Right cardiac atrium (tissue), 5 donors: ENCODE results near the gene SCYL1. TPM values are rescaled to one million over a fixed set of nuclear protein-coding genes. Genes with fewer than 3 reads are reported as not detected.
A peak's percentile ranks its signal among the peaks of the same experiment; 100 is the strongest.

Experiments used
- ATAC-seq, 2 donors: fragments of 200-7000 bp; cut with Tn5 transposase; one replicate each; pipeline versions ENCODE4 v1.8.0 to v1.9.1; 2020; ENCODE audit warnings: moderate library complexity in 2 of 2, mild to moderate bottlenecking in 1 of 2
- DNase-seq, 3 donors: peaks; one replicate each; pipeline ENCODE4 v3.0.0-alpha.2; 2020
- H3K27ac ChIP-seq: one replicate; pipeline ENCODE4 v1.5.1; 2013; ENCODE audit warnings: mild to moderate bottlenecking, low read length, control low read depth, moderate library complexity
- H3K27me3 ChIP-seq: one replicate; pipeline ENCODE4 v1.6.1; 2013; ENCODE audit not compliant: control insufficient read depth, insufficient read depth
- H3K4me1 ChIP-seq: one replicate; pipeline ENCODE4 v1.6.1; 2013; ENCODE audit warnings: low read length; ENCODE audit not compliant: control insufficient read depth, insufficient read depth
- H3K4me3 ChIP-seq: one replicate; pipeline ENCODE4 v1.5.1; 2013; ENCODE audit warnings: low read length, control low read depth
- H3K9me3 ChIP-seq: one replicate; pipeline ENCODE4 v1.6.1; 2013; ENCODE audit warnings: low read length; ENCODE audit not compliant: control insufficient read depth
- WGBS: extraction: QIAGEN DNeasy Blood & Tissue Kit; methylation state at CpG from one replicate; pipeline ENCODE4 v1.1.7; 2013; 5-methylcytosine and 5-hydroxymethylcytosine counted together
- intact Hi-C, 4 donors: fragments of 100-400 bp; cut with DNase I; formaldehyde crosslinking; loops; one replicate each; pipeline versions ENCODE4 v1.11.0 to v1.14.0; 2022 to 2023
- polyA plus RNA-seq: library from polyadenylated mRNA; stranded (reverse); fragments of 200-250 nt; gene quantifications from one replicate; pipeline ENCODE4 v1.2.3, GENCODE V29; 2013
- total RNA-seq, 4 donors: library from RNA; stranded (reverse); fragmentation: NEBNext Ultra II Directional; extraction: Animal tissue kit (Norgen Biotek cat#: 25700); gene quantifications; one replicate each; pipeline ENCODE4 v1.2.1, GENCODE V29; 2021
- donor health status: healthy with polysubstance abuse.
- donor health status: DM: no; HTN: yes; CAD: no.
- donor health status: DM: no; HTN: no; CAD: no.
- donor health status: DM: no; HTN: yes; CAD: no; lungs with severe emphysema.
- donor health status: DM: yes; HTN: yes; CAD: no.

Gene SCYL1
- total and polyA plus RNA-seq, 5 donors, result 56.6 to 65.2 (median 61.9) TPM

- intact Hi-C loops, result loop anchor here in 2 of 4 donors (10.0 kb wide), 1 partner anchor 57 kb away; no protein-coding TSS in a partner anchor
- Histone ChIP-seq H3K27me3 (no peaks in the 10 kb centered on the region), H3K9me3 (no peaks in the 10 kb centered on the region), H3K4me3 (no peak overlapping the region), H3K27ac (no peak overlapping the region), H3K4me1 (no peaks in the 10 kb centered on the region)
- ATAC-seq (no peak), DNase-seq (peak in 2 of 3 donors; percentile 47 to 67)
- WGBS, result 81% methylated on average over 52 of the region's 52 CpGs
Observed at GRCh38 chr11:65547446-65548125, 22.7 kb downstream of the SCYL1 start.

DNA sequence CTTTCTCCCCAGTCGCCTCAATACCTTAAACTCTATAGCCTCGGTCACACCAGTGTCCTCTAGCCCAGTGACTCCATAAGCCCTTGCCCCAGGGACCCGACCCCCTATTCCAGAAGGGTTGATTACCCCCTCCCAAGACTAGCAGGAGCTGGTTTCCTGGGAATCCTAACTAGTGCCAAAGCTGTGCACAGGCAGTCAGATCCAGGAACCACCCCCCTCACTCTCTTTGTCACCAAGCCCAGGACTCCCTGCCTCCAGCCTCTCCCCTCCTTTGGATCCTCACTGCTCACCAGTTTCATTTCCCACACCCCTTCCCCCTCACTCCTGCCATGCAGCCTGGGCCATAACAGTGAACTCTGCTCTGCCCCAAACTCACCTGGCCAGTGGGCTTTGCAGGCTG is 23.5 kb downstream of the SCYL1 start:
- DNase-seq (peak in 1 of 3 donors; percentile 26), ATAC-seq (no peak)
- Histone ChIP-seq H3K4me1 (no peaks in the 10 kb centered on the region), H3K27me3 (no peaks in the 10 kb centered on the region), H3K9me3 (no peaks in the 10 kb centered on the region), H3K27ac (no peak overlapping the region), H3K4me3 (no peak overlapping the region)
- 90% methylated on average over 3 of the region's 3 CpGs for WGBS
- intact Hi-C loops, result loop anchor here in 2 of 4 donors (10.0 kb wide), 1 partner anchor 56 kb away; no protein-coding TSS in a partner anchor

GRCh38 chr11:65549096-65549495 is 24.2 kb downstream of the SCYL1 start:
- intact Hi-C loops, result loop anchor here in 2 of 4 donors (10.0 kb wide), 1 partner anchor 56 kb away; no protein-coding TSS in a partner anchor
- no peak overlapping the region for H3K4me3 ChIP-seq
- DNase-seq, result no peak
- no peak overlapping the region for H3K27ac ChIP-seq
- H3K27me3 ChIP-seq, result no peaks in the 10 kb centered on the region
- no peaks in the 10 kb centered on the region for H3K4me1 ChIP-seq
- no peaks in the 10 kb centered on the region for H3K9me3 ChIP-seq
- no peak for ATAC-seq
- WGBS, result 93% methylated on average over 3 of the region's 3 CpGs

DNA sequence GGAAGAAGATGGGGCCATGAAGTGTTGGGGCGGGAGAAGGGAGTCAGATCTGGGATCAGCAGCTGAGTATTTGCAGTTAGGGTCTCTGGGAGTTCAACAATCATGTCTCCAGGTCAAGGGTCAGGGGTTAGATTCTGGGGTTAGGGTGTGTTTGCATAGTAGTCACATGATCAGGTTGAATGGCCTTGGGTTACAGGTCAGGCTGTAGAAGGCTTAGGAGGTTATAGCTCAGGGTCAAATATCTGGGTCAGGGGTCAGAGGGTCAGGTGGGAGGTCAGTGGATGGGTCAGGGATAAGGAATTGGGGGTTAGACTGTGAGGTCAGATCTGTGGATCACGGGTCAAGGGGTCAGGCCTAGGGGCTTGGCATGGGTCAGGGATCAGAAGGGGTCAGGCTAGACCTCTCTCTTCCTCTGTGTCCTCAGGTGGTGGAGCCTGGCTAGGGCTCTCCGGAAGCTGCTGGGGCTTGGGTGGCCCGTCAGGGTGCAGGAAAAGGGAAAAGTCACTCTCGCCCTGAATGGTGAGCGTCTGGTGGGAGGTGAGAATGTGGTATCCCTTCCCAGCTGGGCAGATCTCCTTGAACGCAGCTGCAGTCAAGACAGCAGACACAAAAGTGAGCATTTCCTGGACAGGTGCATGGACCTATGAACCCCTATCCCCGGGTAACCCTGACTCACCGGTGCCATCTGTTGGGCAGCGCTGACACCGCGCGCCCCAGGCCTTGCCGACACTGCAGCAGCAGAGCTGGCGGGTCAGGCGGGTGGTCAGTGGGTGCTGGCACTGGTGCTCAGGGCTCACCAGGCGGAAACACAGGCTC is 26.9 kb downstream of the SCYL1 start:
- ATAC-seq (peak in 1 of 2 donors; percentile 19), DNase-seq (peak; percentile 44 to 83 (median 80))
- 68% methylated on average over 17 of the region's 17 CpGs for WGBS
- no peaks in the 10 kb centered on the region for H3K27me3 ChIP-seq
- intact Hi-C loops, result no loop called here
- H3K27ac ChIP-seq, result no peak overlapping the region
- H3K9me3 ChIP-seq, result no peaks in the 10 kb centered on the region
- no peak overlapping the region for H3K4me3 ChIP-seq
- H3K4me1 ChIP-seq, result no peaks in the 10 kb centered on the region

DNA sequence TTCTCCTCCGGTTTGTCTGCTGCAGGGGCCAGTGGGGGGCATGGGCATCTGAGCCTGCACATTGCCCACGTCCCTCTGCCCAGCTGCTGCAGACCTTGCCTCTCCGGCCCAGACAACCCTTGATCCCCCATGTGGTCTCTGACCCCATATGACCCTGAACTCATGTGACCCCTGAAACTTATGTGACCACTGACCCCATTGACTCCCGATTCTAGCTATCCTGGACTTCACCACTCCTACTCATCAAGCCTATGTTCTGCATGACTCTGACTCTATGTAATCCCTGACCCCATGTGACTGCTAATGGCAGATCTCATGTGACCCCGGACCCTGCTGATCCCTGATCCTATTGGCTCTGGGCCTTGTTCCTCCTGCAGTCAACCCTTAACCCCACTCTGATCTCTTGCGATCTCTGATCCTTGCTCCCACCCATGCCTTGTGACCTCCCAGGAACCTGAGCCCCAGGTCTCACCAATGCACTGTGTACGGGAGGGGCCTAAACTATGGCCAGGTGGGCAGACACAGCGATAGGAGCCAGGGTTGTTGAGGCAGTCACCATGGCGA is 27.6 kb downstream of the SCYL1 start:
- no peak for DNase-seq
- no peak for ATAC-seq
- no peaks in the 10 kb centered on the region for H3K4me1 ChIP-seq
- 82% methylated on average over 9 of the region's 9 CpGs for WGBS
- no peaks in the 10 kb centered on the region for H3K27me3 ChIP-seq
- H3K27ac ChIP-seq, result no peak overlapping the region
- intact Hi-C loops, result no loop called here
- H3K4me3 ChIP-seq, result no peak overlapping the region
- no peaks in the 10 kb centered on the region for H3K9me3 ChIP-seq

DNA sequence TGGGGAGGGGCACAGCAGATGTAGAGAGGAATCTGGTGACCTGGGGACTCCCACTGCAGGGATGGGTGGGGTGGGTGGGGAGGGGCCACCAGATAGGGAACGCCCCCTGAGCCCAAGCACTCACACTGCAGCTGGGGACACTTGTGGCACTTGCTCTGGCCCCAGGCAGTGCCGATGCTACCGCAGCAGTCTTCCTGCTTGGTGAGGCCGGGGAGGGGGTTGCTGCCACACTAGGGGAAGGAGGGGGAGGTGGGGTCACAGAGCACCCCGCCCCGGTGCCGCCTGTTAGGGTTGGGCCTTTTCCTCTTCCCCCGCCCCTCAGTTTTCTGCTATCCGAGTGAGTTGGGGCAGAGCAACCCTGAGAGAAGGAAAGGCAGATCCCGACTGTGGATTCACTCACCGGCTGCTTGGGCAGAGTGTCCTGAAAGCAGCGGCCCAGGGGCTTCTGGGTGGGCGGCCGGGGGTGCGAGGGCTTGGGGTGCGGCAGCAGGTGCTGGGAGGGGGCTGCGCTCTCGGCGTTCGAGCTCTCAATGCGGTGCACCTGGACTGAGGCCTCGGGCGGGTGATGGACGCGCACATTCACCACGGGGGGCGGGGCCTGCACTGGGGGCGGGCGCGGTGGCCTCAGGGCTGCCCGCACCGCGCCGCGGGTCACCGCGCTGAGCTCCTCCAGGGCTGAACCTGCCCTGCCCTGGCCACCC is 28.6 kb downstream of the SCYL1 start:
- no peak overlapping the region for H3K27ac ChIP-seq
- intact Hi-C loops, result no loop called here
- H3K9me3 ChIP-seq, result no peaks in the 10 kb centered on the region
- no peaks in the 10 kb centered on the region for H3K27me3 ChIP-seq
- WGBS, result 64% methylated on average over 37 of the region's 37 CpGs
- no peak for ATAC-seq
- peak in 2 of 3 donors; percentile 58 to 62 for DNase-seq
- no peaks in the 10 kb centered on the region for H3K4me1 ChIP-seq
- H3K4me3 ChIP-seq, result no peak overlapping the region

- 85% methylated on average over 27 of the region's 27 CpGs for WGBS
- Histone ChIP-seq H3K4me1 (peaks cover 3% of the 10 kb centered on the region), H3K27me3 (no peaks in the 10 kb centered on the region), H3K27ac (no peak overlapping the region), H3K9me3 (no peaks in the 10 kb centered on the region), H3K4me3 (no peak overlapping the region)
- intact Hi-C loops, result no loop called here
- ATAC-seq (no peak), DNase-seq (peak in 1 of 3 donors; percentile 58)
Observed at GRCh38 chr11:65554057-65554818, 29.4 kb downstream of the SCYL1 start.

- Histone ChIP-seq H3K4me3 (no peak overlapping the region), H3K27ac (no peak overlapping the region), H3K27me3 (no peaks in the 10 kb centered on the region), H3K9me3 (no peaks in the 10 kb centered on the region), H3K4me1 (peaks cover 4% of the 10 kb centered on the region)
- 72% methylated on average over 4 of the region's 4 CpGs for WGBS
- ATAC-seq, result no peak
- intact Hi-C loops, result no loop called here
- peak in 1 of 3 donors; percentile 32 for DNase-seq
Observed at GRCh38 chr11:65554842-65555430, 30.1 kb downstream of the SCYL1 start.

- DNase-seq (peak; percentile 81 to 85 (median 83)), ATAC-seq (peak; percentile 4 to 74)
- H3K27me3 ChIP-seq, result no peaks in the 10 kb centered on the region
- intact Hi-C loops, result no loop called here
- H3K4me3 ChIP-seq, result no peak overlapping the region
- H3K9me3 ChIP-seq, result no peaks in the 10 kb centered on the region
- H3K27ac ChIP-seq, result peak overlapping the region; percentile 11
- WGBS, result 21% methylated on average over 6 of the region's 6 CpGs
- H3K4me1 ChIP-seq, result peaks cover 9% of the 10 kb centered on the region
Observed at GRCh38 chr11:65555693-65556231, 30.9 kb downstream of the SCYL1 start.
